Activated gamma-delta T cell treated with Interleukin-2 at 50 U/mL for 16 hours (primary cell): ENCODE results near the gene CST4.
"Not testable (repeated sequence)": the region's sequence is repeated elsewhere in the genome, so short reads cannot be mapped to it uniquely, and the experiment has no call there.

Source experiments
- DNase-seq: peaks from one replicate; pipeline ENCODE4 v3.0.0-alpha.2; 2020

The CST4 gene

GRCh38 chr20:23659989-23660837 is 28.6 kb downstream of the CST4 start:
- DNase-seq: no peak

GRCh38 chr20:23659610-23659988 is 29.2 kb downstream of the CST4 start:
- DNase-seq: not testable (repeated sequence)

GRCh38 chr20:23658989-23659609 is 29.7 kb downstream of the CST4 start:
- no peak for DNase-seq

- no peak for DNase-seq
These were observed 30.5 kb downstream of the CST4 start for GRCh38 chr20:23658336-23658735.

- no peak for DNase-seq
These were observed 31.6 kb downstream of the CST4 start for GRCh38 chr20:23657202-23657601.

- DNase-seq: no peak
These were observed 32.5 kb downstream of the CST4 start for GRCh38 chr20:23656372-23656771.

GRCh38 chr20:23655491-23656211 is 33.2 kb downstream of the CST4 start:
- DNase-seq: no peak

GRCh38 chr20:23654717-23655116 is 34.1 kb downstream of the CST4 start:
- DNase-seq: no peak

GRCh38 chr20:23654000-23654399 is 34.8 kb downstream of the CST4 start:
- DNase-seq: no peak

- no peak for DNase-seq
These were observed 35.4 kb downstream of the CST4 start for GRCh38 chr20:23653400-23653938.

GRCh38 chr20:23652926-23653325 is 35.9 kb downstream of the CST4 start:
- DNase-seq: no peak

GRCh38 chr20:23652371-23652770 is 36.5 kb downstream of the CST4 start:
- DNase-seq: no peak

GRCh38 chr20:23651117-23651516 is 37.7 kb downstream of the CST4 start:
- no peak for DNase-seq

GRCh38 chr20:23649830-23650417 is 38.9 kb downstream of the CST4 start:
- DNase-seq: no peak

- no peak for DNase-seq
These were observed 39.6 kb downstream of the CST4 start for GRCh38 chr20:23649242-23649641.

GRCh38 chr20:23647346-23647745 is 41.5 kb downstream of the CST4 start:
- DNase-seq: no peak

GRCh38 chr20:23646106-23646873 is 42.5 kb downstream of the CST4 start:
- no peak for DNase-seq

GRCh38 chr20:23645575-23645974 is 43.3 kb downstream of the CST4 start:
- no peak for DNase-seq

- DNase-seq: no peak
These were observed 44.7 kb downstream of the CST4 start for GRCh38 chr20:23644164-23644563.

- DNase-seq: no peak
These were observed 45.2 kb downstream of the CST4 start for GRCh38 chr20:23643659-23644058.

GRCh38 chr20:23641936-23642751 is 46.7 kb downstream of the CST4 start:
- DNase-seq: no peak
